ENCODE results near the gene QRICH1.

The QRICH1 gene

DNA sequence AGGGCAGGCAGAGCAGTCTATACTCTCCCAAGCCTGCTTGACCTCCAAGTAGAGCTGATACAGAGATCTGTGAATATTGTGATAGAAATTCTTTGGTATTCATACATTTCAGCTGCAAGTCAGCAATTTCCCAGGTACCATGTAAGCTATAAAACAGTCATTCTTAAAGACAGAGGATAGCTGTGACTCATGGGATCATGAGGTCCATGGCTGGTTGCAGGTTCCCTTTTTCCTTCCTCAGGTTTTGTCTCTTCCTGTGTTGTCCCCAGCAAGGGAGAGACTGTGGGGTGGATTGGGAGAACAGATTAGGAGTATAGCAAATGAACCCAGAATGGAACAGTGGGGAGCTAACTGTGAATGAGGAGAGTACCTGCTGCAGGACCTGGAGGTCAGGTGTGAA lies 109.2 kb downstream of the QRICH1 start:
- TF ChIP-seq FOXP2 (optimal IDR thresholded peaks at IDR 0.05; ENCODE audit: borderline replicate concordance, extremely low read depth, extremely low read length, insufficient read depth) = no peak
- no peak for TF ChIP-seq TAF1 (IDR thresholded peaks at IDR 0.05; ENCODE audit: borderline replicate concordance, insufficient read depth, low read length)
- TF ChIP-seq, protein P1, sequence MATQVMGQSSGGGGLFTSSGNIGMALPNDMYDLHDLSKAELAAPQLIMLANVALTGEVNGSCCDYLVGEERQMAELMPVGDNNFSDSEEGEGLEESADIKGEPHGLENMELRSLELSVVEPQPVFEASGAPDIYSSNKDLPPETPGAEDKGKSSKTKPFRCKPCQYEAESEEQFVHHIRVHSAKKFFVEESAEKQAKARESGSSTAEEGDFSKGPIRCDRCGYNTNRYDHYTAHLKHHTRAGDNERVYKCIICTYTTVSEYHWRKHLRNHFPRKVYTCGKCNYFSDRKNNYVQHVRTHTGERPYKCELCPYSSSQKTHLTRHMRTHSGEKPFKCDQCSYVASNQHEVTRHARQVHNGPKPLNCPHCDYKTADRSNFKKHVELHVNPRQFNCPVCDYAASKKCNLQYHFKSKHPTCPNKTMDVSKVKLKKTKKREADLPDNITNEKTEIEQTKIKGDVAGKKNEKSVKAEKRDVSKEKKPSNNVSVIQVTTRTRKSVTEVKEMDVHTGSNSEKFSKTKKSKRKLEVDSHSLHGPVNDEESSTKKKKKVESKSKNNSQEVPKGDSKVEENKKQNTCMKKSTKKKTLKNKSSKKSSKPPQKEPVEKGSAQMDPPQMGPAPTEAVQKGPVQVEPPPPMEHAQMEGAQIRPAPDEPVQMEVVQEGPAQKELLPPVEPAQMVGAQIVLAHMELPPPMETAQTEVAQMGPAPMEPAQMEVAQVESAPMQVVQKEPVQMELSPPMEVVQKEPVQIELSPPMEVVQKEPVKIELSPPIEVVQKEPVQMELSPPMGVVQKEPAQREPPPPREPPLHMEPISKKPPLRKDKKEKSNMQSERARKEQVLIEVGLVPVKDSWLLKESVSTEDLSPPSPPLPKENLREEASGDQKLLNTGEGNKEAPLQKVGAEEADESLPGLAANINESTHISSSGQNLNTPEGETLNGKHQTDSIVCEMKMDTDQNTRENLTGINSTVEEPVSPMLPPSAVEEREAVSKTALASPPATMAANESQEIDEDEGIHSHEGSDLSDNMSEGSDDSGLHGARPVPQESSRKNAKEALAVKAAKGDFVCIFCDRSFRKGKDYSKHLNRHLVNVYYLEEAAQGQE (IDR thresholded peaks at IDR 0.05; ENCODE audit: insufficient read depth in 1 of 2, low read depth in 2 of 2, low read length in 2 of 2) = no peak
- no peak for TF ChIP-seq POLR2AphosphoS5 (IDR thresholded peaks at IDR 0.05; ENCODE audit: low read depth, low read length)
- TF ChIP-seq SIN3A (IDR thresholded peaks at IDR 0.05; ENCODE audit: borderline replicate concordance, insufficient read depth, low read length) = no peak

DNA sequence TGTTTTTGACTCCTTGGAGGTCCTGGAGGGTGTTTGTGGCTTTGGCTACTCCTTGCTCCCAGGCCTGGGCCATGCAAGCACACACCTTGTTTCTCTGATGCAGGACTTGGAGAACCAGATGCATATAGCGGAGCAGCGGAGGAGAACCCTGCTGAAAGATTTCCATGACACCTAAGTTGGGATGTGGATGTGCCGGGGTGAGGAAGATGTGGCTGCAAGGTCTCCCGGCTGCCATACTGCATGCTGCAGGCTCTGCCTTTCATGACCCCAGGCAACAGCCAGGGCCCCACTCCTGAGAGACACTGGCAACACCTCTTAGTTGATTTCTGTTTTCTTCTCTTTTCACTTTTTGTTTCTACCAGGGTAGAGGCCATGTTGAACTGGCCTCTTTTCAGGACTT lies 110.8 kb downstream of the QRICH1 start:
- no peak for TF ChIP-seq TAF1 (IDR thresholded peaks at IDR 0.05; ENCODE audit: borderline replicate concordance, insufficient read depth, low read length)
- TF ChIP-seq, protein P1 (IDR thresholded peaks at IDR 0.05; ENCODE audit: insufficient read depth in 1 of 2, low read depth in 2 of 2, low read length in 2 of 2) = no peak
- no peak for TF ChIP-seq POLR2AphosphoS5 (IDR thresholded peaks at IDR 0.05; ENCODE audit: low read depth, low read length)
- TF ChIP-seq SIN3A (IDR thresholded peaks at IDR 0.05; ENCODE audit: borderline replicate concordance, insufficient read depth, low read length) = no peak
- TF ChIP-seq FOXP2 (optimal IDR thresholded peaks at IDR 0.05; ENCODE audit: borderline replicate concordance, extremely low read depth, extremely low read length, insufficient read depth) = no peak

DNA sequence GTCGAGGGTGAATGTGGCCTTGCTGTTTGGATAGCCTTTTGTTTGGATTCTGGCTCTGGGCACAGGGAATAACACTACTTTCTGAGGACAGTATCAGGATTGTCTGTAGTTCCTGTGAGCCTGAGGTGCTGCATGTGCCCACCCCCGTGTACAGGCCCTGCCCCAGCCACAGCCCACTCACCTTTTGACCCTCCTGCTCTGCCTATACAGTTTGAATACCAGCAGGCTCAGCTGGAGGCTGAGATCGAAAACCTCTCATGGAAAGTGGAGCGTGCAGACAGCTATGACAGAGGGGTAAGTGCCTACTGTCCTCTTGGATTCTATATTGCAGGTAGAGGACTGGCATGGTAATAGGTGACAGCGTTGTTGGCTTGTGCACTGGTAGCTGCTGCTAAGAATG lies 111.2 kb downstream of the QRICH1 start:
- TF ChIP-seq POLR2AphosphoS5 (IDR thresholded peaks at IDR 0.05; ENCODE audit: low read depth, low read length) (no peak), FOXP2 (optimal IDR thresholded peaks at IDR 0.05; ENCODE audit: borderline replicate concordance, extremely low read depth, extremely low read length, insufficient read depth) (no peak), SIN3A (IDR thresholded peaks at IDR 0.05; ENCODE audit: borderline replicate concordance, insufficient read depth, low read length) (no peak), TAF1 (IDR thresholded peaks at IDR 0.05; ENCODE audit: borderline replicate concordance, insufficient read depth, low read length) (no peak)
- TF ChIP-seq, protein P1 (IDR thresholded peaks at IDR 0.05; ENCODE audit: insufficient read depth in 1 of 2, low read depth in 2 of 2, low read length in 2 of 2) = no peak

DNA sequence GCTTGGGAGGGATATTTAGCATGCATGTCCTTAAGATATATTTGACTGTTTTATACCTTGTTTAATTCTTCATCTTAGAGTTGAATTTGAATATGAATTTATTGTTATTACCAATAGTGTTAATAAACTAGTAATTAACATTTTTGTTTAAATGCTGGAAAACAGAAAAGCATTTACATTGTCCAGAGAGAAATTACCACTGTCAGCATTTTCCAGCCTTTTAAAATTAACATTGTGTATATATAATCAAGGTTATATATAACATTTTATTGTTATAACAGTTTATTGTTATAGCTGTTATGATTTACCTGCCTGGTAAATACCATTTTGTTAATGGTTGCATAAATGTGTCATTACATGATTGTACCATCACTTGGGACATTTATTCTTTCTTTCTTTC lies 111.9 kb downstream of the QRICH1 start:
- TF ChIP-seq SIN3A (IDR thresholded peaks at IDR 0.05; ENCODE audit: borderline replicate concordance, insufficient read depth, low read length) = no peak
- no peak for TF ChIP-seq TAF1 (IDR thresholded peaks at IDR 0.05; ENCODE audit: borderline replicate concordance, insufficient read depth, low read length)
- TF ChIP-seq, protein P1 (IDR thresholded peaks at IDR 0.05; ENCODE audit: insufficient read depth in 1 of 2, low read depth in 2 of 2, low read length in 2 of 2) = no peak
- TF ChIP-seq FOXP2 (optimal IDR thresholded peaks at IDR 0.05; ENCODE audit: borderline replicate concordance, extremely low read depth, extremely low read length, insufficient read depth) = no peak
- TF ChIP-seq POLR2AphosphoS5 (IDR thresholded peaks at IDR 0.05; ENCODE audit: low read depth, low read length) = no peak

DNA sequence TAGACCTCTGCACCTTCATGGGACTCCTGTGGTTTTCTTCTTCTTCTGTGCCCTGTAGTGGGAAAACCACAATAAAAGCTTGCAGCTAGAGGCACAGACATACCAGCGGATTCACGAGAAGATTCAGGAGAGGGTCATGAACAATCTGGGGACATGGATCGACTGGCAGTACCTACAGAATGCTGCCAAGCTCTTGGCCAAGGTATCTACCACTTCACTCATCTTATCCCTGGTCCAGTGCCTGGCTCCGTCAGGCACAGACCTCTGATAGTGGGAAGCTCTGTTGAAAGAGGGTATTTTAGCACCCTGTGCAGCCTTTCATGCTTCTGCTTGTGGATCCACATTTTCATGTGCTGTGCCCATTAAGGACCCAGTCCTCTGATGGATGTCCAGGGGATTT lies 113.6 kb downstream of the QRICH1 start:
- TF ChIP-seq POLR2AphosphoS5 (IDR thresholded peaks at IDR 0.05; ENCODE audit: low read depth, low read length) (no peak), FOXP2 (optimal IDR thresholded peaks at IDR 0.05; ENCODE audit: borderline replicate concordance, extremely low read depth, extremely low read length, insufficient read depth) (no peak), TAF1 (IDR thresholded peaks at IDR 0.05; ENCODE audit: borderline replicate concordance, insufficient read depth, low read length) (no peak), SIN3A (IDR thresholded peaks at IDR 0.05; ENCODE audit: borderline replicate concordance, insufficient read depth, low read length) (no peak)
- TF ChIP-seq, protein P1 (IDR thresholded peaks at IDR 0.05; ENCODE audit: insufficient read depth in 1 of 2, low read depth in 2 of 2, low read length in 2 of 2) = no peak
